Panc1 (cell line): ENCODE data around the gene TERC. TPM values are rescaled to one million over a fixed set of nuclear protein-coding genes. Genes with fewer than 3 reads are reported as not detected.

Experiments
- ATAC-seq: fragments of 200-7000 bp; cut with Tn5 transposase; 2 replicates; pipeline ENCODE4 v1.9.1; 2020; ENCODE audit warnings: mild to moderate bottlenecking, moderate library complexity
- BruUV-seq: library from RNA; stranded (reverse); fragments of 400-500 nt; replicated peaks from 2 replicates; lab custom pipeline; 2021; lab: Mats Ljungman, UMichigan
- CTCF ChIA-PET: fragments of 300-600 bp; sonication (Branson Sonifier 250); formaldehyde crosslinking; loops from one replicate; lab custom pipeline; 2022; ENCODE audit warnings: antibody characterized with exemption; lab: Charles Lee
- POLR2A ChIA-PET: fragments of 300-600 bp; sonication (Branson Sonifier 250); formaldehyde crosslinking; loops from one replicate; lab custom pipeline; 2022; ENCODE audit warnings: antibody characterized with exemption; lab: Charles Lee
- DNase-seq: peaks from one replicate; pipeline ENCODE4 v3.0.0-alpha.2; 2010; ENCODE audit warnings: low read depth, low spot score
- H3K27ac ChIP-seq: 2 replicates; pipeline ENCODE4 v1.5.1; 2011; ENCODE audit warnings: mild to moderate bottlenecking, low read length, inconsistent platforms
- H3K27me3 ChIP-seq: fragments of 200-500 bp; sonication (Bioruptor generic); 2 replicates; pipeline ENCODE4 v1.6.0; 2014; ENCODE audit warnings: low read length, inconsistent platforms; ENCODE audit not compliant: control insufficient read depth, insufficient read depth
- H3K36me3 ChIP-seq: fragments of 200-500 bp; sonication (Bioruptor generic); 2 replicates; pipeline ENCODE4 v1.5.1; 2014; ENCODE audit warnings: inconsistent platforms, mild to moderate bottlenecking, low read length, moderate library complexity; ENCODE audit not compliant: control insufficient read depth, insufficient read depth
- H3K4me1 ChIP-seq: 2 replicates; pipeline ENCODE4 v1.5.1; 2011; ENCODE audit warnings: inconsistent platforms, mild to moderate bottlenecking, low read length, moderate library complexity; ENCODE audit not compliant: control insufficient read depth, insufficient read depth
- H3K4me3 ChIP-seq, 2 experiments: 2 replicates each; pipeline ENCODE4 v1.5.1; 2011 to 2012; ENCODE audit warnings: low read depth in 2 of 2, low read length in 2 of 2, mild to moderate bottlenecking in 2 of 2, inconsistent platforms in 1 of 2, moderate library complexity in 1 of 2
- H3K9me3 ChIP-seq: fragments of 200-500 bp; sonication (Bioruptor generic); 2 replicates; pipeline ENCODE4 v1.5.1; 2014; ENCODE audit warnings: low read depth, mild to moderate bottlenecking, inconsistent platforms, low read length, moderate library complexity; ENCODE audit not compliant: control insufficient read depth, insufficient read depth
- CTCF ChIP-seq: fragments of 450-650 bp; IDR thresholded peaks from 2 replicates; pipeline ENCODE4 v1.5.1; 2017; ENCODE audit warnings: mild to moderate bottlenecking
- POLR2AphosphoS5 ChIP-seq: IDR thresholded peaks from 2 replicates; pipeline ENCODE4 v1.6.1; 2012; ENCODE audit warnings: mild to moderate bottlenecking, low read depth, low read length, moderate library complexity
- REST ChIP-seq, 2 experiments: IDR thresholded peaks; 2 replicates each; pipeline ENCODE4 v1.6.1; 2011 to 2012; ENCODE audit warnings: low read depth in 2 of 2, control low read depth in 1 of 2, low read length in 1 of 2, mild to moderate bottlenecking in 1 of 2, moderate library complexity in 1 of 2; ENCODE audit not compliant: insufficient read depth in 1 of 2
- SIN3A ChIP-seq: IDR thresholded peaks from 2 replicates; pipeline ENCODE4 v1.6.1; 2012; ENCODE audit warnings: low read depth, mild to moderate bottlenecking, low read length, moderate library complexity, borderline replicate concordance; ENCODE audit not compliant: insufficient read depth
- TCF7L2 ChIP-seq: IDR thresholded peaks from 2 replicates; pipeline ENCODE4 v1.6.1; 2011; ENCODE audit warnings: mild to moderate bottlenecking, low read depth, low read length, inconsistent platforms
- in situ Hi-C: cut with HindIII; loops from 2 replicates; pipeline ENCODE4 v1.10.0; 2016; ENCODE audit warnings: low sequenced_read_pairs, low pct_unique_long_range_greater_than_20kb
- intact Hi-C: fragments of 100-400 bp; cut with micrococcal nuclease; formaldehyde crosslinking; loops from one replicate; pipeline ENCODE4 v1.10.0; 2022; ENCODE audit not compliant: unreplicated experiment
- total RNA-seq: library from RNA; stranded (reverse); gene quantifications from one replicate; pipeline ENCODE4 v1.2.1, GENCODE V29; 2021; ENCODE audit not compliant: unreplicated experiment

Gene TERC
- total RNA-seq, 1 experiment from 2014 or later, result 6.0 TPM

GRCh38 chr3:169755488-169755887 lies 9.4 kb downstream of the TERC start:
- intact Hi-C loops (no loop called here), in situ Hi-C loops (no loop called here)
- Histone ChIP-seq H3K4me1 (no peaks in the 10 kb centered on the region), H3K9me3 (no peaks in the 10 kb centered on the region), H3K27ac (no peak overlapping the region), H3K4me3 (no peak overlapping the region), H3K36me3 (no peaks in the 10 kb centered on the region), H3K27me3 (peaks cover 27% of the 10 kb centered on the region)
- TF ChIP-seq SIN3A, result no peak
- TF ChIP-seq POLR2AphosphoS5, result no peak
- no peak for TF ChIP-seq REST (IDR thresholded peaks at IDR 0.05; ENCODE audit: insufficient read depth in 1 of 2, low read depth in 2 of 2, low read length in 1 of 2)
- TF ChIP-seq CTCF, result no peak
- no peak for TF ChIP-seq TCF7L2
- CTCF ChIA-PET, result no interaction called here
- POLR2A ChIA-PET, result no interaction called here
- no TSS peak for BruUV-seq
- no peak for ATAC-seq
- DNase-seq, result no peak

DNA sequence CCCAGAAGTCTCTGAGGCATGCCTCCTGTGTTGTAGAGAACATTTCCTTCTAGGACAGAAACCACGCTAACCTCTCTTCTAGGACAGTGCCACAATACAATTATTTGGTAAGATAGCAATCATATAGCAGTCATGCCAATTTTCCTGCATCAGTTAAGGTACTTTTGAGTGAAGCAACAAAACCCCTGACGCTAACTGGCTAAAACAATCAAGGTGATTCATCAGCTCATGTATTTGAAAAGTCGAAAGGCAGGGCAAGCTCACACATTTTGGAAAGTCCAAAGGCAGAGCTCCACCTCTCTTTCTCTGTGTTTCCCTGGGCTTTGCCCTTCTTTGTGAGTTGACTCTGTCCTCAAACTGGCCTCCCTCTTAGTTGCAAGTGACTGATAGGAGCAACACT lies 10.1 kb downstream of the TERC start:
- no peaks in the 10 kb centered on the region for H3K4me1 ChIP-seq
- ChIA-PET CTCF (no interaction called here), POLR2A (no interaction called here)
- no peak overlapping the region for H3K27ac ChIP-seq
- no peak overlapping the region for H3K4me3 ChIP-seq
- ATAC-seq (no peak), DNase-seq (no peak)
- BruUV-seq, result no TSS peak
- intact Hi-C loops (no loop called here), in situ Hi-C loops (no loop called here)
- H3K27me3 ChIP-seq, result peaks cover 27% of the 10 kb centered on the region
- no peak for TF ChIP-seq REST (IDR thresholded peaks at IDR 0.05; ENCODE audit: insufficient read depth in 1 of 2, low read depth in 2 of 2, low read length in 1 of 2)
- no peak for TF ChIP-seq POLR2AphosphoS5
- no peak for TF ChIP-seq CTCF
- no peak for TF ChIP-seq SIN3A
- no peak for TF ChIP-seq TCF7L2
- no peaks in the 10 kb centered on the region for H3K9me3 ChIP-seq
- H3K36me3 ChIP-seq, result no peaks in the 10 kb centered on the region
